H9 (cell line): ENCODE data around the gene LGALS7. TPM values are rescaled to one million over a fixed set of nuclear protein-coding genes. Genes with fewer than 3 reads are reported as not detected.
"Not testable (repeated sequence)": the region's sequence is repeated elsewhere in the genome, so short reads cannot be mapped to it uniquely, and the experiment has no call there.

ENCODE experiments used
- DNase-seq: peaks from one replicate; pipeline ENCODE4 v3.0.0-alpha.2; 2017
- H2AFZ ChIP-seq: one replicate; pipeline ENCODE4 v1.6.1; 2013; ENCODE audit warnings: mild to moderate bottlenecking, low read length, control low read depth, moderate library complexity
- H2AK5ac ChIP-seq: 2 replicates; pipeline ENCODE4 v1.6.1; 2013; ENCODE audit warnings: low read length, control low read depth, mixed read lengths; ENCODE audit not compliant: insufficient read length
- H2BK120ac ChIP-seq: one replicate; pipeline ENCODE4 v1.6.1; 2013; ENCODE audit warnings: low read depth, mild to moderate bottlenecking, low read length, control low read depth, inconsistent platforms; ENCODE audit not compliant: poor library complexity, severe bottlenecking
- H2BK12ac ChIP-seq: 2 replicates; pipeline ENCODE4 v1.6.1; 2013; ENCODE audit warnings: low read length, control low read depth, mixed read lengths, low read depth; ENCODE audit not compliant: insufficient read length
- H2BK15ac ChIP-seq: 2 replicates; pipeline ENCODE4 v1.6.1; 2013; ENCODE audit warnings: low read depth, low read length, control low read depth
- H2BK20ac ChIP-seq: one replicate; pipeline ENCODE4 v1.6.1; 2013; ENCODE audit warnings: low read depth, mild to moderate bottlenecking, low read length, control low read depth, inconsistent platforms; ENCODE audit not compliant: poor library complexity, severe bottlenecking
- H2BK5ac ChIP-seq: 2 replicates; pipeline ENCODE4 v1.6.1; 2013; ENCODE audit warnings: low read length, control low read depth, mixed read lengths; ENCODE audit not compliant: insufficient read length
- H3K14ac ChIP-seq: 2 replicates; pipeline ENCODE4 v1.6.1; 2013; ENCODE audit warnings: low read length, control low read depth; ENCODE audit not compliant: insufficient read depth
- H3K18ac ChIP-seq: 2 replicates; pipeline ENCODE4 v1.6.1; 2013; ENCODE audit warnings: low read depth, mild to moderate bottlenecking, mixed read lengths, low read length, control low read depth; ENCODE audit not compliant: insufficient read length
- H3K23ac ChIP-seq: 2 replicates; pipeline ENCODE4 v1.6.1; 2013; ENCODE audit warnings: low read length, control low read depth, mixed read lengths, low read depth; ENCODE audit not compliant: insufficient read length
- H3K23me2 ChIP-seq: 2 replicates; pipeline ENCODE4 v1.6.1; 2013; ENCODE audit warnings: low read depth, mild to moderate bottlenecking, mixed read lengths, low read length, control low read depth; ENCODE audit not compliant: insufficient read length, poor library complexity, severe bottlenecking
- H3K27ac ChIP-seq: 2 replicates; pipeline ENCODE4 v1.5.1; 2013; ENCODE audit warnings: low read length, control low read depth, mixed read lengths, low read depth; ENCODE audit not compliant: insufficient read length
- H3K27me3 ChIP-seq: 2 replicates; pipeline ENCODE4 v1.6.1; 2013; ENCODE audit warnings: low read length, control low read depth, inconsistent platforms; ENCODE audit not compliant: insufficient read depth
- H3K4ac ChIP-seq: 2 replicates; pipeline ENCODE4 v1.6.1; 2013; ENCODE audit warnings: low read depth, mild to moderate bottlenecking, control low read depth, inconsistent platforms, low read length, moderate library complexity
- H3K4me1 ChIP-seq: 2 replicates; pipeline ENCODE4 v1.6.1; 2013; ENCODE audit warnings: low read length, control low read depth, inconsistent platforms; ENCODE audit not compliant: insufficient read depth
- H3K4me2 ChIP-seq: 2 replicates; pipeline ENCODE4 v1.6.1; 2013; ENCODE audit warnings: low read length, control low read depth, mixed read lengths; ENCODE audit not compliant: insufficient read length, insufficient read depth
- H3K56ac ChIP-seq: 2 replicates; pipeline ENCODE4 v1.6.1; 2013; ENCODE audit warnings: low read depth, mild to moderate bottlenecking, mixed read lengths, low read length, control low read depth; ENCODE audit not compliant: insufficient read length
- H3K79me1 ChIP-seq: 2 replicates; pipeline ENCODE4 v1.6.1; 2013; ENCODE audit warnings: low read depth, mild to moderate bottlenecking, moderate library complexity, low read length, control low read depth, inconsistent platforms; ENCODE audit not compliant: insufficient read depth, poor library complexity, severe bottlenecking
- H3K79me2 ChIP-seq: 2 replicates; pipeline ENCODE4 v1.6.1; 2013; ENCODE audit warnings: low read length, control low read depth, inconsistent platforms; ENCODE audit not compliant: insufficient read depth
- H3K9ac ChIP-seq: 2 replicates; pipeline ENCODE4 v1.6.1; 2013; ENCODE audit warnings: low read length, control low read depth, mixed read lengths; ENCODE audit not compliant: insufficient read length; ENCODE audit errors: extremely low read depth
- H3K9me3 ChIP-seq: one replicate; pipeline ENCODE4 v1.6.1; 2013; ENCODE audit warnings: low read depth, low read length, inconsistent platforms; ENCODE audit not compliant: control insufficient read depth
- H3T11ph ChIP-seq: one replicate; pipeline ENCODE4 v1.6.1; 2013; ENCODE audit warnings: mild to moderate bottlenecking, low read length, control low read depth, inconsistent platforms
- H4K20me1 ChIP-seq: one replicate; pipeline ENCODE4 v1.6.1; 2013; ENCODE audit not compliant: control insufficient read depth, insufficient read length, insufficient read depth
- H4K5ac ChIP-seq: 2 replicates; pipeline ENCODE4 v1.6.1; 2013; ENCODE audit warnings: low read depth, mild to moderate bottlenecking, mixed read lengths, low read length, control low read depth; ENCODE audit not compliant: insufficient read length
- H4K8ac ChIP-seq: replicated peaks from 2 replicates; pipeline ENCODE4 v1.6.1; 2013; ENCODE audit warnings: low read length, control low read depth, mixed read lengths, low read depth; ENCODE audit not compliant: insufficient read length
- H4K91ac ChIP-seq: 2 replicates; pipeline ENCODE4 v1.6.1; 2013; ENCODE audit warnings: low read depth, mild to moderate bottlenecking, moderate library complexity, mixed read lengths, low read length, control low read depth; ENCODE audit not compliant: insufficient read length
- H3K27ac Mint-ChIP-seq, 3 experiments: 2 replicates in 2 of 3; 3 replicates in 1 of 3; pipeline ENCODE4 v1.8.0; 2020 to 2021; ENCODE audit warnings: mixed read lengths in 3 of 3, mild to moderate bottlenecking in 1 of 3, moderate library complexity in 1 of 3
- H3K27me3 Mint-ChIP-seq: 2 replicates; pipeline ENCODE4 v1.8.0; 2021; ENCODE audit warnings: low read depth, mild to moderate bottlenecking, moderate library complexity, mixed read lengths
- H3K36me3 Mint-ChIP-seq, 3 experiments: 2 replicates in 2 of 3; 3 replicates in 1 of 3; pipeline ENCODE4 v1.8.0; 2020 to 2021; ENCODE audit warnings: low read depth in 3 of 3, mixed read lengths in 3 of 3; ENCODE audit not compliant: insufficient read depth in 1 of 3
- H3K4me1 Mint-ChIP-seq, 2 experiments: 2 replicates each; pipeline ENCODE4 v1.8.0; 2020; ENCODE audit warnings: mixed read lengths in 2 of 2
- H3K4me3 Mint-ChIP-seq, 2 experiments: 2 replicates in 1 of 2; 3 replicates in 1 of 2; pipeline ENCODE4 v1.8.0; 2020 to 2021; ENCODE audit warnings: mild to moderate bottlenecking in 2 of 2, mixed read lengths in 2 of 2, moderate library complexity in 1 of 2
- H3K9me3 Mint-ChIP-seq, 2 experiments: 2 replicates in 1 of 2; 3 replicates in 1 of 2; pipeline ENCODE4 v1.8.0; 2020; ENCODE audit warnings: mild to moderate bottlenecking in 2 of 2, mixed read lengths in 2 of 2, moderate library complexity in 1 of 2
- WGBS: extraction: QIAGEN DNeasy Blood & Tissue Kit; methylation state at CpG from one replicate; pipeline ENCODE4 v1.1.7; 2013; ENCODE audit warnings: missing lambda C conversion rate, low lambda C conversion rate, mixed read lengths; ENCODE audit not compliant: insufficient read length; ENCODE audit errors: extremely low coverage; 5-methylcytosine and 5-hydroxymethylcytosine counted together
- total RNA-seq: library from RNA; stranded (reverse); gene quantifications from 2 replicates; pipeline ENCODE4 v1.2.1, GENCODE V29; 2021

Gene LGALS7
- total RNA-seq, 1 experiment from 2014 or later = not detected

- H3K27ac ChIP-seq, H4K20me1 ChIP-seq, H3K9me3 Mint-ChIP-seq, H2BK120ac ChIP-seq, H3K4me2 ChIP-seq, H2AFZ ChIP-seq, H3K14ac ChIP-seq, H3K36me3 Mint-ChIP-seq, H2BK15ac ChIP-seq, H3K4me1 Mint-ChIP-seq, H3K4ac ChIP-seq, H3K27me3 ChIP-seq, H3K18ac ChIP-seq, H3K79me1 ChIP-seq, H3K4me3 Mint-ChIP-seq, H3T11ph ChIP-seq, H3K79me2 ChIP-seq, H3K9ac ChIP-seq, DNase-seq, H3K23ac ChIP-seq, H3K23me2 ChIP-seq, H2BK20ac ChIP-seq, H4K5ac ChIP-seq, H3K56ac ChIP-seq, H4K91ac ChIP-seq, H4K8ac ChIP-seq, H3K4me1 ChIP-seq, H2BK12ac ChIP-seq, H3K9me3 ChIP-seq, H3K27ac Mint-ChIP-seq, H2BK5ac ChIP-seq, H2AK5ac ChIP-seq: not testable (repeated sequence)
- whole genome bisulfite sequencing = no CpG with 5 or more reads among the region's 3 CpGs
- H3K27me3 Mint-ChIP-seq = peaks cover 21% of the 10 kb centered on the region
Measured at GRCh38 chr19:38753783-38754182, 19.5 kb downstream of the LGALS7 start.
